K562 (cell line): ENCODE measurements around the gene PEX11A. TPM values are rescaled to one million over a fixed set of nuclear protein-coding genes. Genes with fewer than 3 reads are reported as not detected.

ENCODE experiments used
- ATAC-seq: fragments of 200-7000 bp; cut with Tn5 transposase; 3 replicates; pipeline ENCODE4 v1.9.1; 2020; ENCODE audit warnings: moderate library complexity
- BruUV-seq: library from RNA; stranded (reverse); fragments of 400-500 nt; replicated peaks from 2 replicates; lab custom pipeline; 2021; lab: Mats Ljungman, UMichigan
- CTCF ChIA-PET: fragments of 300-600 bp; formaldehyde crosslinking; extraction: SDS; loops from one replicate; lab custom pipeline; 2021; ENCODE audit warnings: low intra/inter-chr PET ratio; lab: Yijun Ruan, JAX
- POLR2A ChIA-PET: fragments of 300-600, 350-650 bp; sonication (Branson Sonifier 250); formaldehyde crosslinking; extraction: SDS; loops from one replicate; lab custom pipeline; 2021; ENCODE audit warnings: antibody characterized with exemption, inconsistent platforms; lab: Yijun Ruan, JAX
- DNase-seq, 4 experiments: peaks; one replicate each; pipeline versions ENCODE4 v3.0.0 to v3.0.0-alpha.2; 2011 to 2018; ENCODE audit warnings: low spot score in 3 of 4, mixed read lengths in 3 of 4; ENCODE audit errors: extremely low read depth in 1 of 4
- FAIRE-seq: peaks from 2 replicates; lab custom pipeline; 2011; peaks lifted over from hg19 to GRCh38; lab: Jason Lieb, UNC
- H2AFZ ChIP-seq: 2 replicates; pipeline ENCODE4 v1.6.0; 2011; ENCODE audit warnings: low read depth, low read length, control low read depth, inconsistent platforms
- H3K27ac ChIP-seq: fragments of 200-600 bp; 3 replicates; pipeline ENCODE4 v1.8.0; 2011; ENCODE audit warnings: low read depth, mild to moderate bottlenecking, control low read depth, inconsistent platforms, low read length, moderate library complexity, mixed read lengths; ENCODE audit errors: extremely low read depth
- H3K27me3 ChIP-seq, 2 experiments: fragments of 300-600 bp in 1 of 2; 2 replicates in 1 of 2; 3 replicates in 1 of 2; pipeline versions ENCODE4 v1.6.0 to v1.8.0; 2011; ENCODE audit warnings: inconsistent platforms in 2 of 2, low read length in 2 of 2, mild to moderate bottlenecking in 1 of 2, mixed read lengths in 1 of 2, moderate library complexity in 1 of 2; ENCODE audit not compliant: control insufficient read depth in 2 of 2, insufficient read depth in 2 of 2
- H3K36me3 ChIP-seq: fragments of 300-600 bp; 3 replicates; pipeline ENCODE4 v1.8.0; 2011; ENCODE audit warnings: mild to moderate bottlenecking, low read length, inconsistent platforms; ENCODE audit not compliant: control insufficient read depth, insufficient read depth
- H3K4me1 ChIP-seq, 2 experiments: fragments of 200-600 bp in 1 of 2; replicated peaks in 1 of 2; 2 replicates in 1 of 2; 3 replicates in 1 of 2; pipeline versions ENCODE4 v1.5.1 to v1.8.0; 2011; ENCODE audit warnings: inconsistent platforms in 2 of 2, low read length in 2 of 2, mild to moderate bottlenecking in 1 of 2, mixed read lengths in 1 of 2, moderate library complexity in 1 of 2; ENCODE audit not compliant: control insufficient read depth in 2 of 2, insufficient read depth in 2 of 2
- H3K4me2 ChIP-seq: 2 replicates; pipeline ENCODE4 v1.6.1; 2011; ENCODE audit warnings: low read length, control low read depth, inconsistent platforms, mixed read lengths; ENCODE audit not compliant: insufficient read depth
- H3K4me3 ChIP-seq: fragments of 200-600 bp; sonication (generic), shearing (Covaris generic); 2 replicates; pipeline ENCODE4 v1.5.1; 2016; ENCODE audit warnings: control low read depth, inconsistent platforms
- H3K79me2 ChIP-seq: fragments of 200-600 bp; 3 replicates; pipeline ENCODE4 v1.8.0; 2011; ENCODE audit warnings: low read length, inconsistent platforms; ENCODE audit not compliant: control insufficient read depth, insufficient read depth
- H3K9ac ChIP-seq, 2 experiments: 2 replicates each; pipeline versions ENCODE4 v1.6.0 to v1.6.1; 2011; ENCODE audit warnings: low read depth in 2 of 2, low read length in 2 of 2, control low read depth in 1 of 2, inconsistent platforms in 1 of 2, mild to moderate bottlenecking in 1 of 2, mixed read lengths in 1 of 2; ENCODE audit not compliant: insufficient read depth in 1 of 2
- H3K9me1 ChIP-seq: one replicate; pipeline ENCODE4 v1.6.0; 2011; ENCODE audit warnings: inconsistent platforms, mild to moderate bottlenecking, low read length, moderate library complexity; ENCODE audit not compliant: control insufficient read depth, insufficient read depth
- H3K9me3 ChIP-seq: replicated peaks from 2 replicates; pipeline ENCODE4 v1.5.1; 2011; ENCODE audit warnings: low read depth, low read length, inconsistent platforms; ENCODE audit not compliant: control insufficient read depth, insufficient read depth
- H4K20me1 ChIP-seq: replicated peaks from 2 replicates; pipeline ENCODE4 v1.6.1; 2011; ENCODE audit warnings: low read length, inconsistent platforms, mixed read lengths; ENCODE audit not compliant: control insufficient read depth, insufficient read depth
- POLR2G ChIP-seq: fragments of 200-400 bp; formaldehyde crosslinking; IDR thresholded peaks from 2 replicates; pipeline ENCODE4 v1.6.1; 2017; ENCODE audit warnings: low read depth, mild to moderate bottlenecking, antibody characterized with exemption, low read length, moderate library complexity
- RBM14 ChIP-seq: fragments of 200-400 bp; formaldehyde crosslinking; IDR thresholded peaks from 2 replicates; pipeline ENCODE4 v1.6.1; 2018; ENCODE audit warnings: low read depth, mild to moderate bottlenecking, low read length, moderate library complexity, borderline replicate concordance; ENCODE audit not compliant: insufficient read depth
- RBM22 ChIP-seq: fragments of 200-400 bp; formaldehyde crosslinking; IDR thresholded peaks from 2 replicates; pipeline ENCODE4 v1.6.1; 2018; ENCODE audit warnings: low read length, low read depth; ENCODE audit not compliant: poor library complexity, severe bottlenecking
- RBM25 ChIP-seq: fragments of 200-400 bp; formaldehyde crosslinking; IDR thresholded peaks from 2 replicates; pipeline ENCODE4 v1.6.1; 2018; ENCODE audit warnings: low read length, low read depth, moderate library complexity; ENCODE audit not compliant: severe bottlenecking
- TBP ChIP-seq: optimal IDR thresholded peaks from 2 replicates; pipeline ENCODE3; 2011; ENCODE audit warnings: low read depth, low read length, improper control_type of control experiment
- WGBS: fragments of 100-300 bp; shearing (Covaris generic); methylation state at CpG from one replicate; pipeline ENCODE4 v1.1.6; 2016; ENCODE audit warnings: low coverage, mixed read lengths; ENCODE audit not compliant: insufficient coverage; ENCODE audit errors: missing lambda C conversion rate; 5-methylcytosine and 5-hydroxymethylcytosine counted together
- in situ Hi-C: fragments of 300-500 bp; cut with MboI; formaldehyde crosslinking; loops from 4 replicates; pipeline ENCODE4 v1.15.0; 2018; ENCODE audit warnings: inconsistent platforms, mixed read lengths
- intact Hi-C: fragments of 100-400 bp; cut with micrococcal nuclease; formaldehyde crosslinking; loops from 2 replicates; pipeline ENCODE4 v1.14.2; 2022
- polyA plus RNA-seq, 8 experiments: library from polyadenylated mRNA; depleted of rRNA in 4 of 8; stranded (reverse) in 5 of 8; unstranded in 3 of 8; fragments of >200 nt; fragmentation: Nextera tagmentation in 2 of 8; fragmentation: Illumina TruSeq in 1 of 8; extraction: Ambion mirVana in 2 of 8; extraction: Trizol in 1 of 8; gene quantifications; 2 replicates each; pipeline versions ENCODE4 v1.2.1 to v1.2.3, GENCODE V29; 2011 to 2014; ENCODE audit warnings: inconsistent platforms in 1 of 8, missing spikeins in 1 of 8
- total RNA-seq, 7 experiments: library from RNA; depleted of rRNA in 6 of 7; stranded (reverse); fragments of >200 nt in 6 of 7; fragmentation: Illumina TruSeq in 2 of 7; extraction: Trizol in 2 of 7; gene quantifications; 2 replicates each; pipeline versions ENCODE4 v1.2.1 to v1.2.3, GENCODE V29; 2011 to 2021; ENCODE audit warnings: low replicate concordance in 1 of 7
- TF ChIP-seq, protein P1 (sequence below): sonication (generic); formaldehyde crosslinking; IDR thresholded peaks from 2 replicates; pipeline ENCODE4 v1.8.1; 2023; ENCODE audit warnings: mild to moderate bottlenecking, missing genetic modification reagents

PEX11A gene
- total and polyA plus RNA-seq, 9 of the 15 experiments (the other 6 are each of a cell fraction or from before 2014, with no cell fraction given) = not detected

DNA sequence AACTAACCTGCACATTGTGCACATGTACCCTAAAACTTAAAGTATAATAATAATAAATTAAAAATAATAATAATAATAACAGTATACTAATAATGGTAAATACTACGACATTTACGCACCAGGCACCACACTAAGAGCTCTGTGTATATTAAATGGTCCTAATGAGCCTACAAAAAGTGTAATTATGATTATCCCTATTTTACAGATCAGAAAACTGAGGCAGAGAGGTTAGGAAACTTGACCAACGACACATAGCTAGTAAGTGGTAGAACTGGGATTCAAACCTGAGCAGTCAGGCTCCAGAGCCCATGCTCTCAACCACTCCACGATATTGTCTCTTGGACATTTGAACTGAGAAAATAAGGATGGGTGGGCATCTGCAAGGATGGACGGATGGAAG lies 50.3 kb downstream of the PEX11A start:
- H3K27ac ChIP-seq = no peak overlapping the region
- no peak for FAIRE-seq
- H4K20me1 ChIP-seq = no peaks in the 10 kb centered on the region
- H3K4me3 ChIP-seq = no peak overlapping the region
- H3K9me1 ChIP-seq = no peaks in the 10 kb centered on the region
- no peaks in the 10 kb centered on the region for H3K36me3 ChIP-seq
- TF ChIP-seq RBM14 = no peak
- TF ChIP-seq RBM25 = peak; percentile 55
- TF ChIP-seq, all 486 proteins: peak for 1
- 13% methylated on average over 5 of the region's 5 CpGs for WGBS
- POLR2A ChIA-PET = no interaction called here
- Histone ChIP-seq H3K27me3 (peaks cover 0 to 6% of the 10 kb centered on the region in 2 experiments; a peak in 1 of 5 replicates), H3K4me1 (peaks cover 0 to 7% of the 10 kb centered on the region in 2 experiments; a peak in 1 of 5 replicates), H3K9ac (no peak overlapping the region), H3K79me2 (no peaks in the 10 kb centered on the region), H3K9me3 (no peaks in the 10 kb centered on the region), H3K4me2 (no peak overlapping the region), H2AFZ (no peak overlapping the region)
- intact Hi-C loops (no loop called here), in situ Hi-C loops (no loop called here)
- DNase-seq (no peak), ATAC-seq (no peak)
- no TSS peak for BruUV-seq
- CTCF ChIA-PET = no interaction called here

GRCh38 chr15:89633585-89633984 lies 57.0 kb downstream of the PEX11A start:
- DNase-seq = no peak
- FAIRE-seq = no peak
- no TSS peak for BruUV-seq
- Histone ChIP-seq H3K4me1 (no peaks in the 10 kb centered on the region; a peak in 1 of 5 replicates), H3K36me3 (peaks cover 36% of the 10 kb centered on the region; the same call in 2 of the 3 replicates), H4K20me1 (no peaks in the 10 kb centered on the region), H3K79me2 (no peaks in the 10 kb centered on the region), H3K4me2 (no peak overlapping the region), H3K27ac (no peak overlapping the region), H2AFZ (no peak overlapping the region), H3K9me1 (no peaks in the 10 kb centered on the region), H3K9me3 (peaks cover 5% of the 10 kb centered on the region; the same call in 1 of the 2 replicates), H3K27me3 (no peaks in the 10 kb centered on the region), H3K9ac (no peak overlapping the region), H3K4me3 (no peak overlapping the region)
- in situ Hi-C loops = no loop called here
- TF ChIP-seq RBM22 (peak; percentile 40), POLR2G (peak; percentile 50), TBP (no peak)
- TF ChIP-seq, protein P1, sequence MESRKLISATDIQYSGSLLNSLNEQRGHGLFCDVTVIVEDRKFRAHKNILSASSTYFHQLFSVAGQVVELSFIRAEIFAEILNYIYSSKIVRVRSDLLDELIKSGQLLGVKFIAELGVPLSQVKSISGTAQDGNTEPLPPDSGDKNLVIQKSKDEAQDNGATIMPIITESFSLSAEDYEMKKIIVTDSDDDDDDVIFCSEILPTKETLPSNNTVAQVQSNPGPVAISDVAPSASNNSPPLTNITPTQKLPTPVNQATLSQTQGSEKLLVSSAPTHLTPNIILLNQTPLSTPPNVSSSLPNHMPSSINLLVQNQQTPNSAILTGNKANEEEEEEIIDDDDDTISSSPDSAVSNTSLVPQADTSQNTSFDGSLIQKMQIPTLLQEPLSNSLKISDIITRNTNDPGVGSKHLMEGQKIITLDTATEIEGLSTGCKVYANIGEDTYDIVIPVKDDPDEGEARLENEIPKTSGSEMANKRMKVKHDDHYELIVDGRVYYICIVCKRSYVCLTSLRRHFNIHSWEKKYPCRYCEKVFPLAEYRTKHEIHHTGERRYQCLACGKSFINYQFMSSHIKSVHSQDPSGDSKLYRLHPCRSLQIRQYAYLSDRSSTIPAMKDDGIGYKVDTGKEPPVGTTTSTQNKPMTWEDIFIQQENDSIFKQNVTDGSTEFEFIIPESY (CRISPR knock-in tag) = peak; percentile 18; the same call in 1 of the 2 replicates
- CTCF ChIA-PET = no interaction called here
- intact Hi-C loops = no loop called here
- WGBS = 86% methylated on average over 23 of the region's 23 CpGs
- POLR2A ChIA-PET = no interaction called here
- no peak for ATAC-seq
